Gastroesophageal sphincter (tissue), 4 donors: Measurements from ENCODE around the gene LAD1. TPM values are rescaled to one million over a fixed set of nuclear protein-coding genes. Genes with fewer than 3 reads are reported as not detected.

Experiments used
- ATAC-seq: fragments of 150-250 bp; one replicate; pipeline ENCODE4 v1.9.1; 2016; ENCODE audit warnings: mild to moderate bottlenecking, moderate library complexity
- H3K27ac ChIP-seq, 4 donors: fragments of 200-600 bp; sonication (generic) in 3 of 4; 1 replicate in 3 of 4; 2 replicates in 1 of 4; pipeline ENCODE4 v1.5.1; 2016 to 2019
- H3K27me3 ChIP-seq: fragments of 200-600 bp; sonication (generic); one replicate; pipeline ENCODE4 v1.5.1; 2019
- H3K36me3 ChIP-seq, 2 donors: fragments of 200-600 bp; sonication (generic); one replicate each; pipeline ENCODE4 v1.5.1; 2019; ENCODE audit warnings: control low read depth in 1 of 2
- H3K4me1 ChIP-seq, 3 donors: fragments of 200-600 bp; sonication (generic); 1 replicate in 2 of 3; 2 replicates in 1 of 3; pipeline ENCODE4 v1.5.1; 2016 to 2019; ENCODE audit warnings: control low read depth in 2 of 3
- H3K4me3 ChIP-seq, 2 donors: fragments of 200-600 bp; sonication (generic); one replicate each; pipeline ENCODE4 v1.5.1; 2019; ENCODE audit warnings: mild to moderate bottlenecking in 1 of 2, moderate library complexity in 1 of 2
- H3K9me3 ChIP-seq, 3 donors: fragments of 200-600 bp; sonication (generic); one replicate each; pipeline ENCODE4 v1.5.1; 2017 to 2019; ENCODE audit warnings: control low read depth in 2 of 3
- EP300 ChIP-seq: sonication (generic); formaldehyde crosslinking; IDR thresholded peaks from one replicate; pipeline ENCODE4 v1.6.1; 2017; ENCODE audit warnings: antibody characterized with exemption, mild to moderate bottlenecking
- POLR2A ChIP-seq, 2 donors: fragments of 450-650 bp; IDR thresholded peaks; one replicate each; pipeline ENCODE4 v1.6.1; 2017; ENCODE audit warnings: antibody characterized with exemption in 2 of 2, mild to moderate bottlenecking in 2 of 2, moderate library complexity in 1 of 2
- POLR2AphosphoS5 ChIP-seq: sonication (generic); formaldehyde crosslinking; IDR thresholded peaks from one replicate; pipeline ENCODE4 v1.6.1; 2017; ENCODE audit warnings: antibody characterized with exemption
- WGBS, 2 donors: methylation state at CpG; one replicate each; pipeline ENCODE4 v1.1.5; 2018; ENCODE audit warnings: low coverage in 1 of 2; 5-methylcytosine and 5-hydroxymethylcytosine counted together
- total RNA-seq, 4 donors: library from RNA; depleted of rRNA; stranded (reverse); fragments of >200 nt; gene quantifications; one replicate each; pipeline ENCODE4 v1.1.0, GENCODE V29; 2016
- TF ChIP-seq, protein P1 (sequence below), 4 experiments: fragments of 200-600 bp in 2 of 4; fragments of 450-650 bp in 2 of 4; sonication (generic) in 1 of 4; IDR thresholded peaks; one replicate each; pipeline ENCODE4 v1.5.1; 2017 to 2019; ENCODE audit warnings: antibody characterized with exemption in 4 of 4, mild to moderate bottlenecking in 2 of 4, moderate library complexity in 2 of 4

Gene LAD1
- total RNA-seq, 4 donors from 2014 or later, result 1.2 to 24.1 (median 1.9) TPM

DNA sequence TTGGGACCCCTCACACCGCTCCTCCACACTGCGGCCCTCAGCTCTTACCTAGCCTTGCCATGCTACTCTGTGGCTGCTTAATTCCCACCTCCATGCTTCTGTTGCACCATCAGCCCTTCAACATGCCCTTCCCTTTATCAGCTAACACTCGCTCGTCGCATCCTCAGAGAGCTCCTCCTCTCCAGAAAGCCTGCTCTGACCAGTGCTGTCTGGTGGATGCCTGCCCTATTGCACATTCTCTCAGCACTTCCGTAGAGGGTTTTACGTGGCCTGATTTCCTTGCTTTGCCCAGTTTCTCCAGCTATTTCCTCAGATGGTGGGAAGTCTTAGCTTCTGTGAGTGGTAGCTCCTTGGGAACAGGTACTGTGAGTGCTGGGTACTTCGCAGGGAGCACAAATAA is 10.3 kb upstream of the LAD1 start:
- ATAC-seq, result no peak
- WGBS, 2 donors, result 50 to 77% methylated on average over 2 to 8 of the region's 8 CpGs

DNA sequence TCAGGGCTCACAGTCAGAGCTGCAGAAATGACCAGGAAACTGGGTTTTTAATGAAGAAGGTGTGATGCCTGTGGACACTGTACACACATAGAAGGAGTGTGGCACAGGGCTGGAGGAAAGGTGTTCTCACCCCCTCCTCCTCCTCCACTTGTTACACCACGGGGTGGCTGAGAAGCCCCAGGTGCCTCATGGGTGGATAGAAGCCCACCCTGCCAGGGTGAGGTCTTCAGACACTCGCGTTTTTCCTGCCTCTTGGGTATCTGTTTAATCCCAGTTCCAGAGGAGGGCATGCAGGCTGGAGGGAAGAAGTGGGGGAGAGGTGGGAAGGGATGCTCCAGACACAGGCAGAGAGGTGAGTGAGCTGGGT is 9.7 kb upstream of the LAD1 start:
- H3K4me3 ChIP-seq, result no peak overlapping the region
- H3K27me3 ChIP-seq, result peaks cover 10% of the 10 kb centered on the region
- no peaks in the 10 kb centered on the region for H3K36me3 ChIP-seq
- no peak for ATAC-seq
- no peaks in the 10 kb centered on the region for H3K9me3 ChIP-seq
- no peak for TF ChIP-seq POLR2AphosphoS5
- no peak for TF ChIP-seq POLR2A (IDR thresholded peaks at IDR 0.05)
- TF ChIP-seq EP300, result no peak
- TF ChIP-seq, protein P1, sequence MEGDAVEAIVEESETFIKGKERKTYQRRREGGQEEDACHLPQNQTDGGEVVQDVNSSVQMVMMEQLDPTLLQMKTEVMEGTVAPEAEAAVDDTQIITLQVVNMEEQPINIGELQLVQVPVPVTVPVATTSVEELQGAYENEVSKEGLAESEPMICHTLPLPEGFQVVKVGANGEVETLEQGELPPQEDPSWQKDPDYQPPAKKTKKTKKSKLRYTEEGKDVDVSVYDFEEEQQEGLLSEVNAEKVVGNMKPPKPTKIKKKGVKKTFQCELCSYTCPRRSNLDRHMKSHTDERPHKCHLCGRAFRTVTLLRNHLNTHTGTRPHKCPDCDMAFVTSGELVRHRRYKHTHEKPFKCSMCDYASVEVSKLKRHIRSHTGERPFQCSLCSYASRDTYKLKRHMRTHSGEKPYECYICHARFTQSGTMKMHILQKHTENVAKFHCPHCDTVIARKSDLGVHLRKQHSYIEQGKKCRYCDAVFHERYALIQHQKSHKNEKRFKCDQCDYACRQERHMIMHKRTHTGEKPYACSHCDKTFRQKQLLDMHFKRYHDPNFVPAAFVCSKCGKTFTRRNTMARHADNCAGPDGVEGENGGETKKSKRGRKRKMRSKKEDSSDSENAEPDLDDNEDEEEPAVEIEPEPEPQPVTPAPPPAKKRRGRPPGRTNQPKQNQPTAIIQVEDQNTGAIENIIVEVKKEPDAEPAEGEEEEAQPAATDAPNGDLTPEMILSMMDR (IDR thresholded peaks at IDR 0.05), result no peak
- no peak overlapping the region for H3K27ac ChIP-seq
- no CpG with 5 or more reads among the region's 3 CpGs for WGBS, 2 donors
- no peaks in the 10 kb centered on the region for H3K4me1 ChIP-seq

More for the DNA sequence above, 10.3 kb upstream of the LAD1 start:
- Histone ChIP-seq H3K9me3 (no peaks in the 10 kb centered on the region), H3K27me3 (peaks cover 10% of the 10 kb centered on the region), H3K36me3 (no peaks in the 10 kb centered on the region), H3K27ac (no peak overlapping the region), H3K4me1 (no peaks in the 10 kb centered on the region), H3K4me3 (no peak overlapping the region)
- no peak for TF ChIP-seq EP300
- TF ChIP-seq POLR2A (IDR thresholded peaks at IDR 0.05), result no peak
- TF ChIP-seq POLR2AphosphoS5, result no peak
- TF ChIP-seq, protein P1 (IDR thresholded peaks at IDR 0.05), result no peak

GRCh38 chr1:201408176-201408833 is 9.2 kb upstream of the LAD1 start:
- peak; percentile 68 for ATAC-seq
- TF ChIP-seq POLR2AphosphoS5, result no peak
- no peak for TF ChIP-seq EP300
- no peak for TF ChIP-seq POLR2A (IDR thresholded peaks at IDR 0.05)
- TF ChIP-seq, protein P1 (IDR thresholded peaks at IDR 0.05), result peak in 3 of 4 experiments; percentile 67 to 89 (median 80)
- no peak overlapping the region for H3K4me3 ChIP-seq
- H3K9me3 ChIP-seq, result no peaks in the 10 kb centered on the region
- H3K36me3 ChIP-seq, result no peaks in the 10 kb centered on the region
- H3K4me1 ChIP-seq, result no peaks in the 10 kb centered on the region
- peaks cover 10% of the 10 kb centered on the region for H3K27me3 ChIP-seq
- 7 to 9% methylated on average over 4 to 5 of the region's 11 CpGs for WGBS, 2 donors
- H3K27ac ChIP-seq, result no peak overlapping the region

DNA sequence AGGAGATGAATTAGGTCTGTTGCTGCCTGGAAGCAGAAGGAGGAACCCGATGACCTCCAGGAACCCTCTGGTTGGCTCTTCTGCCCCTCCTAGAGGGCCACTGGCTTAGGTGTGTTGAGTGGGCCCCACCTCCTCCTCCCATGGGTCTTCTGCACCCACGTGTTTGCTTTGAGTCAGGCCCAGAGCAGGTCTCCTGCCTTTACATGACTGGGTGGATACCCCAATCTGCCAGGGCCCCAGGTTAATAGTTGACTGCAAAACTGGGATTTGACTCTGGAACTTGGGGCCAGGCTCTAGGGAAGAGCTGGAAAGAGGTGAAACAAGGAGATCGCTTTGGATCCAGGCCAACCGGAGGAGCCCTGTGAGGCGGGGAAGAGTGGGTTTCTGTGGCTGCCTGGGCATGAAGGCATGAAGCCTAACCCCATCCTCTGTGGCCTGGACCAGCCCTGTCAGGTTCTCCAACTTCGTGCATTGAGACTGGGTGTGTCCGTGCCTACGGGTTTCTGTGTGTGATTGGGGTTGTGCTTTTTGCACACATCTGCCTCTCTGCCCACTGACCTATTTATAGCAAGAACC is 7.8 kb upstream of the LAD1 start:
- Histone ChIP-seq H3K27me3 (peaks cover 21% of the 10 kb centered on the region), H3K27ac (no peak overlapping the region), H3K36me3 (no peaks in the 10 kb centered on the region), H3K4me1 (no peaks in the 10 kb centered on the region), H3K9me3 (no peaks in the 10 kb centered on the region), H3K4me3 (no peak overlapping the region)
- WGBS, 2 donors, result 88% methylated on average over 4 of the region's 8 CpGs; no CpG with 5 or more reads in 1 of the 2 donors
- ATAC-seq, result no peak
- TF ChIP-seq, protein P1 (IDR thresholded peaks at IDR 0.05), result no peak
- TF ChIP-seq EP300, result no peak
- no peak for TF ChIP-seq POLR2AphosphoS5
- no peak for TF ChIP-seq POLR2A (IDR thresholded peaks at IDR 0.05)

GRCh38 chr1:201405484-201405831 is 6.3 kb upstream of the LAD1 start:
- Histone ChIP-seq H3K4me1 (no peaks in the 10 kb centered on the region), H3K9me3 (no peaks in the 10 kb centered on the region), H3K27ac (no peak overlapping the region), H3K4me3 (no peak overlapping the region), H3K36me3 (no peaks in the 10 kb centered on the region), H3K27me3 (peaks cover 34% of the 10 kb centered on the region)
- TF ChIP-seq, protein P1 (IDR thresholded peaks at IDR 0.05), result no peak
- no peak for TF ChIP-seq EP300
- no peak for TF ChIP-seq POLR2AphosphoS5
- TF ChIP-seq POLR2A (IDR thresholded peaks at IDR 0.05), result no peak
- no peak for ATAC-seq
- WGBS, 2 donors, result no CpG with 5 or more reads among the region's 10 CpGs
